ENCODE measurements around the gene DTNB.
"Not testable (repeated sequence)": the region's sequence is repeated elsewhere in the genome, so short reads cannot be mapped to it uniquely, and the experiment has no call there.

The DTNB gene

DNA sequence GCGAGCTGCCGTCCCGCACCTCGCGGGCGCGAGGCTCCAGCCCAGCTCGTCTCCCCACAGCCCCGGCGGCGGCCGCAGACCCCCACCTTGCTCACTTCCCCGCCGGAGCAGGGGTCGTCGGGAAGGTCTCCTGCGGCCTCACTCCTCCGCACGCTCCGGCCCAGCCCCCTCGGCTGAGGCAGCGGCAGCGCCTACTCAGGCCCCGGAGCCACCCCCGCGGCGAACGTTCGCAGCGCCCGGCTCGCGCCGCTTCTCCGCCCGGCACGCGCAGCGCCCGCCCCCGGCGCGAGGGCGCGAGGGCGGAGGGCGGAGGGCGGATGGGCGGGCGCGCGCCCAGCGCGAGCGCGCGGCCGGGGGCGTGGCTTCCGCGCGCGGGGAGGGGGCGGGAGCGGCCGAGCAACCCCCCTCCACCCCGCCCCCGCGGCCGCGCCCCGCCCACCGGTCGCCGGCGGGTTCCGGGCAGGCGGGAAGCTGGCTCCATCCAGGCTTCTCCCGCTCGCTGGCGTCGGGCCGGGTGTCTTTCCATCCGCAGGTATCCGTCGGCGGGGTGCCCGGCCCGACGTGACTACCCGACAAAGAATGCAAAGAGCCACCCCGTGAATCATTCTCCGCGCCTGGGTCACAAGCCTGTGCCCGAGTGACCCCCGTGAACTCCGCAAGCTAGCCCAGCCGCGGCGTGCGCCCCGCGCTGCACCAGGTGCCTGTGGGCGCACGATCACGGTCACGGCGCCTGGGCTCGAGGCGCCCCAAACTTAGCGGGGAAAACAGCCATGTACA, at the start of gene DTNB:
Gene DTNB (minus strand): TSS at position 278 of the 777 bp plus-strand sequence. CDS start 20,917 bp downstream, outside the sequence.
- DNase-seq, result peak; percentile 62

GRCh38 chr2:25722224-25722623, 48.8 kb upstream of the DTNB start:
- no peak for DNase-seq

GRCh38 chr2:25720575-25720974, 47.2 kb upstream of the DTNB start:
- no peak for DNase-seq

DNA sequence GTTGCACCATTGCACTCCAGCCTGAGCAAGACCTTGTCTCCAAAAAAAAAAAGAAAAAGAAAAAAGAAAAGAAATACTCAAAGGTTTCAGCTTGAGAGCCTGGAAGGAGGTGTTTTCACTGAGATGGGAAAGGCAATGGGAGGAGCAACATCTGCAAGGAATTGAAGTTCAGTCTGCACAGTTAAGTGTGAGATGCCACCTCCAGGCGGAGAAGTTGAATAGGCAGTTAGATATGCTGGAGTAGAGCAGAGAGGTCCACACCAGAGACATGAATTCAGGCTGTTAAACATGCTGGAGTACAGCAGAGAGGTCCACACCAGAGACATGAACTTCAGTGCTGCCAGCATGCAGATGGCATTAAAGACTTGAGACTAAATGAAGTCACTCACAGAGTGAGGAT, 41.4 kb upstream of the DTNB start:
- DNase-seq, result no peak

- no peak for DNase-seq
Measured at GRCh38 chr2:25712455-25712854, 39.1 kb upstream of the DTNB start.

GRCh38 chr2:25711675-25712354, 38.4 kb upstream of the DTNB start:
- DNase-seq, result no peak

DNA sequence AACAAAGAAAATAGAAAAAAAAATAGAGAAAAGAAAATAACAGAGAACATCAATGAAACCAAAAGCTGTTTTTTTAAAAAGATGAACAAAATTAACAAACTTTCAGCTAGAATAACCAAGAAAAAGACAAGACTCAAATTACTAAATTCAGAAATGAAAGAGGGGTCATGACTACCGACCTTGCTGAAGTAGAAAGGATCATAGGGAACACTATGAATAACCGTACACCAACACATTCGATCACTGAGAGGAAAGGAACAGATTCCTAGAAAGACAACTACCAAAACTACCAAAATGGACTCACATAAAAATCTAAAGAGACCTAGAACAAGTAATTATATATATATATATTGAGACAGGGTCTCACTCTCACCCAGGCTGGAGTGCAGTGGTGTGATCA, 37.4 kb upstream of the DTNB start:
- DNase-seq, result no peak

- DNase-seq, result no peak
Measured at GRCh38 chr2:25709349-25709748, 36.0 kb upstream of the DTNB start.

GRCh38 chr2:25707927-25708590, 34.7 kb upstream of the DTNB start:
- no peak for DNase-seq

- not testable (repeated sequence) for DNase-seq
Measured at GRCh38 chr2:25705575-25705974, 32.2 kb upstream of the DTNB start.

DNA sequence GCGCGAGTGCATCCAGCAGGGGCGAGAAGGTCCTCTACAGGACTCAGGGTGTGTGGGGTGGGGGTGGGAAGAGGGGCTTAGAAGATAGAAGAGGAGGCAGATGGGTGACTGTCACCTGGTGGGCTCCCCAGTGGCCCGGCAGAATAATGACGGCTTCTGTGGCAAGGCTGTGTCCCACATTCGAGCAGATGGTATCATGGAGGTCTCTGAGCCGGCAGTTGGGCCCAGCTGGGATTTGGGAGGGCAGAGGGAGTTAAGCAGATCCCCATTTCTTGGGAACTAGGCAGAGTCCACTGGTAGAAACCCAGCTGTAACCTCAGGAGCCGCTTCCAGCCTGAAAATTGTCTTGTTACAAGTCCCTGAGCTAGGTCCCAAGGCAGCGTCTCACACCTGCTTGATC, 28.4 kb upstream of the DTNB start:
- no peak for DNase-seq

DNA sequence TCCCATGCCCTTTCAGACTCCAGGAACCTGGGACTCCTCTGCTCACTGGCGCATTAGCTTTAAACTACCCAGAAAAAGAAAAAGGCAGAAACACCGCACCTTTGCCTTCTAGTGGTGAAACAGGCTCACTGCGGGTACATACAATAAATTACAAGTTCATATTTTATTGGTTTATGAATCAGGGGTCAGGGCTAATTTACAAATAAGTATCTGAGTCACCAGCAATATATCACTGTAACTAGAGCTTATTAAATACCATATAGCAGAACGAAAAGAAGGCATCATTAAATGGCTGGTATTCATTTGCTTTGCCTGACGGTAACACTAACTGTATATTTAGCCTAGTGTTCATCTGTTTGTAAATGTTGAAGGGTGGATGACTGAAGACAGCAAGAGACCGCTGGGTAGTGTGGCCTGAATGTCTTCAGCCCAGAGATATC, 26.9 kb upstream of the DTNB start:
- DNase-seq, result no peak

DNA sequence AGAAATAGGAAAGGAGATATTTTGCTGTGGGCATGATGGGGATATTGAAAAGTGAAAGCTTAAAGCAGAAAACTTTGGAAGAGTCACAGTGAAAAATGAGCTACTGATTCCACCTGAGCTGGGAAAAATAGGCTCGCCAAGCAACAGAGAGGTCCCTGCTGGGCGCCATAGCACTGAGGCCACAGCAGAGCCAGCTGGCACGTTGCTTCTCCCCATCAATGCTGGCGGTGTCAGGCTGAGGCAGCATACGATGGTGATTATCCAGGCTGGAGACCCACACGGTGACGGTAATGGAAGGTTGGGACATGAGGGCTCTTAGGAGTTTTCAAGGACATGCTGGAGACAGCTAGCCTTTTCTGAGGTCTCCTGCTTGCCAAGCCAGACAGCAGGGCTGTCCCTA, 25.8 kb upstream of the DTNB start:
- DNase-seq, result no peak

DNA sequence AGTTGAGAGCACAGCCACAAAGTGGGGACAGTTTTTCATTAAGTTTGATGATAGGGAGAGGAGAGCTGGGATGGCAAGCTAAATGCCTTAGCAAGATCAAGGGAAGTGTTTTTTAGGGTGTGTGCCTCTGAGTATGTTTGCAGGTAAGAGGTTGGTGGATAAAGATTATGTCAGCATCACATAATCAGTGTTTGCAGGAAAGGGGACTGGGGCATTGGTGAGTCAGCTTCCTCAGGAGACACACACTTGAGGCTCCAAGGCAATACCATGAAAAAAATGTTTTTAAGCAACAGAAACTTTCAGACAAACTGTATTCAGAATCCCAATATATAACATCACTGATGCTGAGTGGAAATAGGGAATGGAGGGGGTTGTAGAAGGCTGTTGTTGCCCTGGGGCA, 25.4 kb upstream of the DTNB start:
- DNase-seq, result no peak

DNA sequence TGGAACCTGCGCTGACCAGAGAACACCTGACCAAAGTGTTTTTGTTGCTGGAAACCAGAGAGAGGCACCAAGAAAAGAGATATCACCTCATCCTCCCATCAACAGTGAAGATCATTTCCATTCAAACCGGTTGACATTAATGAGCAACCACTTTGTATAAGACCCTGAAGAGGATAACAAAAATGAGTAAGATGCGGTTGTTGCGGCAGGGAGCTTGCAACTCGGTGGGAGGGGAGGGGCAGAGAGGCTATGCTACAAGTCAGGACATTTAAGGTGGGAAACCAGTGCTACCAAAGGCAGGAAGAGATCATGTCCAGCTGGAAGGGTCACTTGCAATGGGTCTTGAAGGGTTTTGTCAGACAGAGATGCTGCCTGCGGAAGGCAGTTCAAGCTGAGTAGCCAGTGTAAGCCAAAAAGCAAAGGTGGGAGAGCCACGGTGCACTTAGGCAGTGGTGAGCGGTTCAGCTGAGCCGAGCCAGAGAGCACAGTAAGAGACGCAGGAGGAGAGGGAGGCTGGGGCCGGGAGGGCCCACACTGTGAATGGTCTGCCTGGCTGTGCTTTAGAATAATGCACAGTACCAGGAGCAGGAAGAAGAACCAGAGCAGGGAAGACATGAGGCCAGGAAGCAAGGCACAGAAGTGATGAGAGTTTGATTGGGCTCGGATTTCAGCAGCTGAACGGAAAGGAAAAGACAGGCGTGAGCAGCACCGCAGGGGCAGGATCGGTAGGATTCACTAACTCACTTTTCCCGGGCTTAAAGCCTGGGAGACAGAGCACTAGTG, 24.4 kb upstream of the DTNB start:
- no peak for DNase-seq

GRCh38 chr2:25692737-25693445, 19.5 kb upstream of the DTNB start:
- DNase-seq, result no peak

GRCh38 chr2:25692143-25692542, 18.8 kb upstream of the DTNB start:
- no peak for DNase-seq

DNA sequence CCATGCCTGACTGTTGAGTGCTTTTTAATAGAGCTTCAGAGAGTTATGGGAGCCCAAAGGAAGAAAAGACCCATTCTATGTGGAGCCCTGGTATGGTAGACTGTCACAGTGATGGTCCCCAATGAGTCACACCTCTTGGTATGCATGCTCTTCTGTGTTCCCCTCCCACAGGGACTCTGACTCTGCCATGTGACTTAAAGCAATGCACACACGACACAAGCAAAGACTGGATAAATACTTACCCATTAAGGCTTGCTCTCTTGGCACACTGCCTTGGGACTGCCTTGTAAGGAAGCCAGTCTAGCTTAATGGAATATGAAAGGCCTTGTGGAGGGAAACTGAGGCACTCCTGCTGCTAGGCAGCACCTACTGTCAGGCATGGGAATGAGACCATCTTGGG, 16.7 kb upstream of the DTNB start:
- DNase-seq, result no peak

GRCh38 chr2:25688236-25688635, 14.9 kb upstream of the DTNB start:
- no peak for DNase-seq

- DNase-seq, result no peak
Measured at GRCh38 chr2:25685741-25686140, 12.4 kb upstream of the DTNB start.

DNA sequence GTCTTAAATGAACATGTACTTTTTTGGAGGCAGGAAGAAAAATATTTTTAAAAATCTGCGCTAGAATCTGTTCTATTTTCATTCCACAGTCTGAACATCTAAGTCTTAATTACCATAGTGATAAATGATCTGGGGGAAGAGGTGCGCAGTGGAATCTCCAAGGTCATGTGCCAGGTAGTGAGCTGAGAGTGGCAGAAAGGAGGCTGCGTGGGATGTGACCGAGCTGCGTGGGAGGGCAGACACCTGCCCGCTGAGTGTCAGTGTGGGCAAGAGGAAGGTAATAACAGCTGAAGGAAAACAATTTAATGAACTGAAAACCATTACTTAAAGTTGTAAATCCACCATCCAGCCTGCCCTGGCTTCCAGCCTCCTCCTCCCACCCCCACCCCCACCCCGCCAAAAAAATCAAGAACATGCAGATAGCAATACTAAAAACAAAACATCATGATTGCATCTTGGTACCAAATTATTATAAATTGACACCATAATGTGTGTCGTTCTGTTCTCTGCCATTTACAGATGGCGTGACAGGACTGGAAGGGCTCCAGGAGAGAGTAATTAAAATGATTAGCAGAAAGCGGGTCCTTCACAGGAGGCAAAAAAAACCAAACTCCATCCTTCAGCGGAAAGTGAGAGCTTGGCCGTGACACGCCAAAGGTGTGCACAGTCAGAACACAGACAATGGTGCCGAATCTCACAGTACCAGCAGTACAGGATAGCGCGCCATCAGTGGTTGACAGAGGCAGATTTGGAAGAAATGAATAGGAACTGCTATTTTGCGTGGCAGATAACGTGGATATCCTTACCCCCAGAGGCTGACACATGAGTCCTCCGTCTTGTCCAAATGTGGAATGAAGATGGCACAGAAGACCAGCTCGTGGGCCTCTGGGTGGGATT, 11.4 kb upstream of the DTNB start:
- DNase-seq, result no peak
